CD4-positive, alpha-beta memory T cell (primary cell): ENCODE data around the gene CLDN15. TPM values are rescaled to one million over a fixed set of nuclear protein-coding genes. Genes with fewer than 3 reads are reported as not detected.
"Not testable (repeated sequence)": the region's sequence is repeated elsewhere in the genome, so short reads cannot be mapped to it uniquely, and the experiment has no call there.

Source experiments
- CTCF ChIA-PET: fragments of 350-600 bp; sonication (Branson Sonifier 250); formaldehyde crosslinking; loops from one replicate; lab custom pipeline; 2021; ENCODE audit warnings: inconsistent platforms; ENCODE audit not compliant: partially characterized antibody; lab: Charles Lee
- POLR2A ChIA-PET: fragments of 350-600 bp; sonication (Branson Sonifier 250); formaldehyde crosslinking; loops from one replicate; lab custom pipeline; 2021; ENCODE audit not compliant: partially characterized antibody; lab: Charles Lee
- DNase-seq, 5 donors: peaks; one replicate each; pipeline versions ENCODE4 v3.0.0 to v3.0.0-alpha.2; 2020 to 2022; ENCODE audit warnings: mixed read lengths in 1 of 5
- H3K27ac ChIP-seq: one replicate; pipeline ENCODE4 v1.7.0; 2013; ENCODE audit warnings: low read depth, low read length
- H3K27me3 ChIP-seq: 2 replicates; pipeline ENCODE4 v1.7.0; 2013; ENCODE audit warnings: mild to moderate bottlenecking, low read length, moderate library complexity; ENCODE audit not compliant: insufficient read depth
- H3K36me3 ChIP-seq: 2 replicates; pipeline ENCODE4 v1.7.0; 2013; ENCODE audit warnings: mild to moderate bottlenecking, low read length, moderate library complexity; ENCODE audit not compliant: insufficient read depth
- H3K4me1 ChIP-seq: 2 replicates; pipeline ENCODE4 v1.7.0; 2013; ENCODE audit warnings: mild to moderate bottlenecking, low read length, moderate library complexity; ENCODE audit not compliant: insufficient read depth
- H3K4me3 ChIP-seq, 2 donors: one replicate each; pipeline ENCODE4 v1.7.0; 2013; ENCODE audit warnings: low read length in 2 of 2, mild to moderate bottlenecking in 1 of 2
- H3K9me3 ChIP-seq, 2 donors: one replicate each; pipeline ENCODE4 v1.7.0; 2013; ENCODE audit warnings: low read length in 2 of 2, control low read depth in 1 of 2; ENCODE audit not compliant: control insufficient read depth in 1 of 2
- H3K27ac Mint-ChIP-seq, 7 donors: one replicate each; pipeline ENCODE4 v1.8.0; 2020 to 2021; ENCODE audit warnings: mixed read lengths in 7 of 7, mild to moderate bottlenecking in 6 of 7, inconsistent platforms in 3 of 7, moderate library complexity in 3 of 7
- H3K27me3 Mint-ChIP-seq, 2 donors: one replicate each; pipeline ENCODE4 v1.8.0; 2020 to 2021; ENCODE audit warnings: mixed read lengths in 2 of 2
- H3K36me3 Mint-ChIP-seq, 2 donors: one replicate each; pipeline ENCODE4 v1.8.0; 2020 to 2021; ENCODE audit warnings: mixed read lengths in 2 of 2, inconsistent platforms in 1 of 2, mild to moderate bottlenecking in 1 of 2
- H3K4me1 Mint-ChIP-seq, 4 donors: one replicate each; pipeline ENCODE4 v1.8.0; 2020 to 2021; ENCODE audit warnings: mixed read lengths in 4 of 4, mild to moderate bottlenecking in 1 of 4
- H3K4me3 Mint-ChIP-seq, 8 donors: one replicate each; pipeline ENCODE4 v1.8.0; 2020 to 2021; ENCODE audit warnings: mixed read lengths in 8 of 8, mild to moderate bottlenecking in 7 of 8, moderate library complexity in 6 of 8, inconsistent platforms in 3 of 8
- H3K9me3 Mint-ChIP-seq, 8 donors: one replicate each; pipeline ENCODE4 v1.8.0; 2020 to 2021; ENCODE audit warnings: mixed read lengths in 8 of 8, mild to moderate bottlenecking in 5 of 8, inconsistent platforms in 3 of 8, moderate library complexity in 1 of 8
- intact Hi-C: fragments of 100-400 bp; cut with micrococcal nuclease; formaldehyde crosslinking; loops from one replicate; pipeline ENCODE4 v1.15.1; 2023
- polyA plus RNA-seq, 2 donors: library from polyadenylated mRNA; unstranded; fragments of 300-500 nt; fragmentation: Illumina TruSeq; gene quantifications; one replicate each; pipeline ENCODE4 v1.2.3, GENCODE V29; 2021
- total RNA-seq, 2 experiments: library from RNA; stranded (reverse); gene quantifications; one replicate each; pipeline ENCODE4 v1.2.3, GENCODE V29; 2021

CLDN15 gene
- total and polyA plus RNA-seq, 4 experiments from 2014 or later: 0.36 to 50.4 (median 24.0) TPM

- no peak overlapping the region for H3K4me3 Mint-ChIP-seq
- no peaks in the 10 kb centered on the region for H3K27me3 ChIP-seq
- CTCF ChIA-PET: interaction anchor here (1.5 to 2.0 kb wide), 2 partner anchors 15 to 63 kb away, joined by 4 to 8 read pairs; no protein-coding TSS in a partner anchor
- H3K9me3 Mint-ChIP-seq: no peaks in the 10 kb centered on the region
- peak overlapping the region in 1 of 7 donors; percentile 67 for H3K27ac Mint-ChIP-seq
- H3K36me3 Mint-ChIP-seq: peaks cover 19 to 32% of the 10 kb centered on the region in 2 donors
- H3K4me1 Mint-ChIP-seq: peaks cover 5 to 13% (median 9%) of the 10 kb centered on the region in 4 donors
- intact Hi-C loops: no loop called here
- DNase-seq: no peak
- peaks cover 8% of the 10 kb centered on the region for H3K4me1 ChIP-seq
- no peak overlapping the region for H3K27ac ChIP-seq
- H3K4me3 ChIP-seq: no peak overlapping the region
- no peaks in the 10 kb centered on the region for H3K9me3 ChIP-seq
- POLR2A ChIA-PET: interaction anchor here (1.6 kb wide), 1 partner anchor 10 kb away, joined by 4 read pairs; the partner anchor contains the start of genes PLOD3 and ZNHIT1
- no peaks in the 10 kb centered on the region for H3K36me3 ChIP-seq
- peaks cover 3 to 4% of the 10 kb centered on the region in 2 donors for H3K27me3 Mint-ChIP-seq
Observed at GRCh38 chr7:101207459-101207858, 30.1 kb downstream of the CLDN15 start.

GRCh38 chr7:101206665-101207042 lies 30.9 kb downstream of the CLDN15 start:
- H3K27me3 ChIP-seq: no peaks in the 10 kb centered on the region
- CTCF ChIA-PET: interaction anchor here (1.5 kb wide), 1 partner anchor 62 kb away, joined by 4 read pairs; no protein-coding TSS in a partner anchor
- no peak overlapping the region for H3K27ac ChIP-seq
- peaks cover 5 to 15% (median 9%) of the 10 kb centered on the region in 4 donors for H3K4me1 Mint-ChIP-seq
- no peaks in the 10 kb centered on the region for H3K9me3 Mint-ChIP-seq
- no peak for DNase-seq
- H3K4me1 ChIP-seq: peaks cover 8% of the 10 kb centered on the region
- H3K4me3 ChIP-seq: no peak overlapping the region
- no peaks in the 10 kb centered on the region for H3K9me3 ChIP-seq
- H3K27ac Mint-ChIP-seq: peak overlapping the region in 1 of 7 donors; percentile 37
- no peak overlapping the region for H3K4me3 Mint-ChIP-seq
- H3K27me3 Mint-ChIP-seq: peaks cover 3 to 4% of the 10 kb centered on the region in 2 donors
- POLR2A ChIA-PET: interaction anchor here (1.6 kb wide), 1 partner anchor 11 kb away, joined by 4 read pairs; the partner anchor contains the start of genes PLOD3 and ZNHIT1
- intact Hi-C loops: no loop called here
- H3K36me3 ChIP-seq: no peaks in the 10 kb centered on the region
- peaks cover 19 to 32% of the 10 kb centered on the region in 2 donors for H3K36me3 Mint-ChIP-seq

GRCh38 chr7:101205901-101206664 lies 31.5 kb downstream of the CLDN15 start:
- H3K4me1 ChIP-seq: peaks cover 10% of the 10 kb centered on the region
- no peaks in the 10 kb centered on the region for H3K36me3 ChIP-seq
- Mint-ChIP-seq H3K27me3 (peaks cover 3 to 4% of the 10 kb centered on the region in 2 donors), H3K27ac (no peak overlapping the region), H3K4me3 (peak overlapping the region in 1 of 8 donors; percentile 5), H3K36me3 (peaks cover 19 to 30% of the 10 kb centered on the region in 2 donors), H3K9me3 (no peaks in the 10 kb centered on the region), H3K4me1 (peaks cover 5 to 18% (median 10%) of the 10 kb centered on the region in 4 donors)
- intact Hi-C loops: no loop called here
- H3K27ac ChIP-seq: no peak overlapping the region
- DNase-seq: no peak
- CTCF ChIA-PET: interaction anchor here (1.0 to 3.2 kb wide), 2 partner anchors 12 to 62 kb away, joined by 4 to 8 read pairs; partner anchors contain the start of genes PLOD3 and ZNHIT1
- POLR2A ChIA-PET: interaction anchor here (1.6 to 3.1 kb wide), 2 partner anchors 12 to 38 kb away, joined by 4 to 16 read pairs; partner anchors contain the start of genes FIS1, PLOD3 and ZNHIT1
- no peaks in the 10 kb centered on the region for H3K9me3 ChIP-seq
- H3K27me3 ChIP-seq: no peaks in the 10 kb centered on the region
- no peak overlapping the region for H3K4me3 ChIP-seq

GRCh38 chr7:101203740-101204738 lies 33.6 kb downstream of the CLDN15 start:
- Mint-ChIP-seq H3K27ac (peak overlapping the region; percentile 29 to 89 (median 71)), H3K27me3 (peaks cover 11 to 14% of the 10 kb centered on the region in 2 donors), H3K36me3 (peaks cover 16 to 18% of the 10 kb centered on the region in 2 donors), H3K4me3 (peak overlapping the region; percentile 76 to 89 (median 82)), H3K4me1 (peaks cover 7 to 25% (median 13%) of the 10 kb centered on the region in 4 donors)
- peaks cover 13% of the 10 kb centered on the region for H3K4me1 ChIP-seq
- CTCF ChIA-PET: interaction anchor here (0.7 to 5.9 kb wide), 5 partner anchors 11 to 60 kb away, joined by 3 to 45 read pairs (median 7); partner anchors contain the start of genes FIS1, PLOD3 and ZNHIT1
- intact Hi-C loops, H3K36me3 ChIP-seq, H3K27me3 ChIP-seq, H3K9me3 ChIP-seq, H3K9me3 Mint-ChIP-seq, H3K27ac ChIP-seq: not testable (repeated sequence)
- DNase-seq: peak in 4 of 5 donors; percentile 34 to 45 (median 40)
- peak overlapping the region in 1 of 2 donors; percentile 6 for H3K4me3 ChIP-seq
- POLR2A ChIA-PET: interaction anchor here (2.2 to 3.1 kb wide), 2 partner anchors 14 to 40 kb away, joined by 16 to 18 read pairs; partner anchors contain the start of genes FIS1, PLOD3 and ZNHIT1

- CTCF ChIA-PET: interaction anchor here (0.8 to 5.9 kb wide), 2 partner anchors 10 to 15 kb away, joined by 4 to 45 read pairs; partner anchors contain the start of genes PLOD3 and ZNHIT1
- Histone ChIP-seq H3K27me3 (no peaks in the 10 kb centered on the region), H3K27ac (no peak overlapping the region), H3K4me3 (no peak overlapping the region), H3K9me3 (no peaks in the 10 kb centered on the region), H3K36me3 (no peaks in the 10 kb centered on the region), H3K4me1 (peaks cover 13% of the 10 kb centered on the region)
- H3K4me1 Mint-ChIP-seq: peaks cover 7 to 25% (median 13%) of the 10 kb centered on the region in 4 donors
- no peaks in the 10 kb centered on the region for H3K9me3 Mint-ChIP-seq
- H3K4me3 Mint-ChIP-seq: peak overlapping the region in 2 of 8 donors; percentile 26 to 52
- DNase-seq: no peak
- intact Hi-C loops: no loop called here
- POLR2A ChIA-PET: interaction anchor here (1.0 to 1.2 kb wide), 2 partner anchors 15 to 42 kb away, joined by 3 to 4 read pairs; partner anchors contain the start of genes FIS1 and PLOD3
- peaks cover 6 to 9% of the 10 kb centered on the region in 2 donors for H3K36me3 Mint-ChIP-seq
- peaks cover 11 to 14% of the 10 kb centered on the region in 2 donors for H3K27me3 Mint-ChIP-seq
- peak overlapping the region in 1 of 7 donors; percentile 4 for H3K27ac Mint-ChIP-seq
Observed at GRCh38 chr7:101202603-101202918, 35.0 kb downstream of the CLDN15 start.
